Tibial nerve (tissue), 4 donors: ENCODE measurements around the gene PMPCB. TPM values are rescaled to one million over a fixed set of nuclear protein-coding genes. Genes with fewer than 3 reads are reported as not detected.
"Not testable (repeated sequence)": the region's sequence is repeated elsewhere in the genome, so short reads cannot be mapped to it uniquely, and the experiment has no call there.

Experiments
- DNase-seq, 2 donors: peaks; one replicate each; pipeline ENCODE4 v3.0.0-alpha.2; 2019; ENCODE audit warnings: low spot score in 2 of 2
- H3K27ac ChIP-seq, 4 donors: fragments of 200-600 bp; sonication (generic) in 3 of 4; one replicate each; pipeline ENCODE4 v1.5.1; 2017 to 2019; ENCODE audit warnings: mild to moderate bottlenecking in 1 of 4
- H3K27me3 ChIP-seq, 2 donors: fragments of 200-600 bp; sonication (generic) in 1 of 2; one replicate each; pipeline versions ENCODE4 v1.5.1 to v1.6.0; 2017 to 2019
- H3K36me3 ChIP-seq, 3 donors: fragments of 200-600 bp; sonication (generic); one replicate each; pipeline ENCODE4 v1.5.1; 2018 to 2019
- H3K4me1 ChIP-seq, 4 donors: fragments of 200-600 bp; sonication (generic) in 3 of 4; one replicate each; pipeline ENCODE4 v1.5.1; 2017 to 2019
- H3K4me3 ChIP-seq, 4 donors: fragments of 200-600 bp; sonication (generic) in 3 of 4; one replicate each; pipeline ENCODE4 v1.5.1; 2017 to 2019; ENCODE audit warnings: mild to moderate bottlenecking in 1 of 4, moderate library complexity in 1 of 4
- H3K9me3 ChIP-seq, 4 donors: fragments of 200-600 bp; sonication (generic) in 3 of 4; one replicate each; pipeline ENCODE4 v1.5.1; 2017 to 2019
- CTCF ChIP-seq, 5 experiments: fragments of 200-600 bp in 3 of 5; fragments of 450-650 bp in 2 of 5; sonication (generic) in 3 of 5; IDR thresholded peaks; one replicate each; pipeline ENCODE4 v1.5.1; 2016 to 2019; ENCODE audit warnings: antibody characterized with exemption in 5 of 5, mild to moderate bottlenecking in 3 of 5, moderate library complexity in 2 of 5
- EP300 ChIP-seq, 2 donors: sonication (generic); formaldehyde crosslinking; IDR thresholded peaks; one replicate each; pipeline ENCODE4 v1.6.1; 2017; ENCODE audit warnings: antibody characterized with exemption in 2 of 2, mild to moderate bottlenecking in 1 of 2
- POLR2A ChIP-seq, 2 donors: fragments of 450-650 bp; IDR thresholded peaks; one replicate each; pipeline ENCODE4 v1.6.1; 2017; ENCODE audit warnings: antibody characterized with exemption in 2 of 2, mild to moderate bottlenecking in 2 of 2, moderate library complexity in 2 of 2
- WGBS, 2 donors: methylation state at CpG; one replicate each; pipeline ENCODE4 v1.1.5; 2018; 5-methylcytosine and 5-hydroxymethylcytosine counted together
- total RNA-seq, 4 donors: library from RNA; depleted of rRNA; stranded (reverse); fragments of >200 nt; gene quantifications; one replicate each; pipeline ENCODE4 v1.1.0, GENCODE V29; 2016

The PMPCB gene
- total RNA-seq: 10 to 100 TPM; 31.8 to 44.3 (median 41.1) TPM

- Histone ChIP-seq H3K27me3 (no peaks in the 10 kb centered on the region), H3K9me3 (no peaks in the 10 kb centered on the region), H3K36me3 (peaks cover 0 to 30% (median 15%) of the 10 kb centered on the region in 3 donors), H3K27ac (peak within 1 kb of the TSS; percentile 63 to 92 (median 84)), H3K4me3 (peak within 1 kb of the TSS; percentile 62 to 96 (median 82)), H3K4me1 (peaks cover 0 to 28% (median 12%) of the 10 kb centered on the region in 4 donors)
- 3% methylated on average over 37 to 52 of the region's 52 CpGs for WGBS, 2 donors
- peak in 1 of 2 donors; percentile 90 for TF ChIP-seq EP300 (IDR thresholded peaks at IDR 0.05)
- peak; percentile 88 to 98 (median 94) for TF ChIP-seq CTCF (IDR thresholded peaks at IDR 0.05)
- TF ChIP-seq POLR2A (IDR thresholded peaks at IDR 0.05): peak in 1 of 2 donors; percentile 37
- DNase-seq: peak; percentile 94 to 99
Observed at GRCh38 chr7:103296901-103297836, at the start of gene PMPCB. TSS of gene PMPCB (plus strand) at chr7:103297435. CDS start at chr7:103297460, 25 bp downstream.

GRCh38 chr7:103253699-103254506, 43.3 kb upstream of the PMPCB start:
- H3K27me3 ChIP-seq, H3K27ac ChIP-seq, H3K4me1 ChIP-seq, H3K4me3 ChIP-seq, H3K36me3 ChIP-seq, DNase-seq: not testable (repeated sequence)
- H3K9me3 ChIP-seq: peaks cover 0 to 13% (median 0%) of the 10 kb centered on the region in 4 donors
- 47 to 57% methylated on average over 3 of the region's 3 CpGs for WGBS, 2 donors

- H3K4me1 ChIP-seq, DNase-seq: not testable (repeated sequence)
- 92 to 97% methylated on average over 2 of the region's 2 CpGs for WGBS, 2 donors
Observed at GRCh38 chr7:103264054-103264453, 33.2 kb upstream of the PMPCB start.

GRCh38 chr7:103266229-103266628, 31.0 kb upstream of the PMPCB start:
- H3K27ac ChIP-seq: not testable (repeated sequence)
- WGBS, 2 donors: 28 to 34% methylated on average over 2 of the region's 2 CpGs

More at GRCh38 chr7:103264054-103264453, 33.2 kb upstream of the PMPCB start:
- not testable (repeated sequence) for H3K36me3 ChIP-seq, H3K27ac ChIP-seq, H3K27me3 ChIP-seq, H3K4me3 ChIP-seq, H3K9me3 ChIP-seq

GRCh38 chr7:103273374-103273773, 23.9 kb upstream of the PMPCB start:
- not testable (repeated sequence) for H3K27ac ChIP-seq, H3K4me1 ChIP-seq, H3K9me3 ChIP-seq, H3K27me3 ChIP-seq, H3K4me3 ChIP-seq, DNase-seq
- WGBS, 2 donors: 88 to 91% methylated on average over 6 of the region's 6 CpGs
- peaks cover 0 to 15% (median 0%) of the 10 kb centered on the region in 3 donors for H3K36me3 ChIP-seq

More at GRCh38 chr7:103266229-103266628, 31.0 kb upstream of the PMPCB start:
- not testable (repeated sequence) for H3K4me3 ChIP-seq, H3K9me3 ChIP-seq, DNase-seq, H3K36me3 ChIP-seq, H3K4me1 ChIP-seq, H3K27me3 ChIP-seq

GRCh38 chr7:103274867-103275266, 22.4 kb upstream of the PMPCB start:
- H3K27me3 ChIP-seq, DNase-seq, H3K9me3 ChIP-seq, H3K4me3 ChIP-seq, H3K27ac ChIP-seq: not testable (repeated sequence)
- H3K4me1 ChIP-seq: peaks cover 0 to 11% (median 0%) of the 10 kb centered on the region in 4 donors
- WGBS, 2 donors: 97 to 98% methylated on average over 18 to 19 of the region's 24 CpGs
- H3K36me3 ChIP-seq: peaks cover 0 to 15% (median 0%) of the 10 kb centered on the region in 3 donors

GRCh38 chr7:103278195-103278594, 19.0 kb upstream of the PMPCB start:
- H3K27ac ChIP-seq, H3K27me3 ChIP-seq, H3K9me3 ChIP-seq, H3K4me3 ChIP-seq, DNase-seq: not testable (repeated sequence)
- 61 to 75% methylated on average over 2 of the region's 2 CpGs for WGBS, 2 donors
- peaks cover 0 to 13% (median 0%) of the 10 kb centered on the region in 4 donors for H3K4me1 ChIP-seq
- H3K36me3 ChIP-seq: peaks cover 0 to 15% (median 0%) of the 10 kb centered on the region in 3 donors

GRCh38 chr7:103279636-103279962, 17.6 kb upstream of the PMPCB start:
- H3K36me3 ChIP-seq, H3K9me3 ChIP-seq, DNase-seq, H3K27me3 ChIP-seq: not testable (repeated sequence)
- WGBS, 2 donors: 0 to 2% methylated on average over 12 of the region's 12 CpGs
- Histone ChIP-seq H3K4me3 (peak overlapping the region; percentile 49 to 79 (median 62)), H3K4me1 (peaks cover 0 to 13% (median 0%) of the 10 kb centered on the region in 4 donors), H3K27ac (peak overlapping the region in 3 of 4 donors; percentile 30 to 79 (median 45))

GRCh38 chr7:103279963-103280802, 17.1 kb upstream of the PMPCB start:
- peak; percentile 29 to 45 for DNase-seq
- not testable (repeated sequence) for H3K36me3 ChIP-seq, H3K9me3 ChIP-seq, H3K27me3 ChIP-seq
- H3K4me3 ChIP-seq: peak overlapping the region; percentile 49 to 79 (median 62)
- H3K4me1 ChIP-seq: peaks cover 0 to 13% (median 0%) of the 10 kb centered on the region in 4 donors
- 1% methylated on average over 38 to 60 of the region's 71 CpGs for WGBS, 2 donors
- H3K27ac ChIP-seq: peak overlapping the region; percentile 27 to 79 (median 38)

- not testable (repeated sequence) for H3K36me3 ChIP-seq, H3K9me3 ChIP-seq, DNase-seq, H3K27me3 ChIP-seq
- Histone ChIP-seq H3K27ac (peak overlapping the region in 3 of 4 donors; percentile 1 to 79 (median 27)), H3K4me3 (peak overlapping the region; percentile 49 to 79 (median 62)), H3K4me1 (peaks cover 0 to 13% (median 0%) of the 10 kb centered on the region in 4 donors)
- 0 to 1% methylated on average over 25 of the region's 25 CpGs for WGBS, 2 donors
Observed at GRCh38 chr7:103280803-103281155, 16.5 kb upstream of the PMPCB start.
